ENCODE measurements around the gene TM9SF1. TPM values are rescaled to one million over a fixed set of nuclear protein-coding genes. Genes with fewer than 3 reads are reported as not detected.
A peak's percentile ranks its signal among the peaks of the same experiment; 100 is the strongest.

TM9SF1 gene
- total and polyA plus RNA-seq, 9 of the 15 experiments (the other 6 are each of a cell fraction or from before 2014, with no cell fraction given), result 5.3 to 20.3 (median 11.8) TPM

DNA sequence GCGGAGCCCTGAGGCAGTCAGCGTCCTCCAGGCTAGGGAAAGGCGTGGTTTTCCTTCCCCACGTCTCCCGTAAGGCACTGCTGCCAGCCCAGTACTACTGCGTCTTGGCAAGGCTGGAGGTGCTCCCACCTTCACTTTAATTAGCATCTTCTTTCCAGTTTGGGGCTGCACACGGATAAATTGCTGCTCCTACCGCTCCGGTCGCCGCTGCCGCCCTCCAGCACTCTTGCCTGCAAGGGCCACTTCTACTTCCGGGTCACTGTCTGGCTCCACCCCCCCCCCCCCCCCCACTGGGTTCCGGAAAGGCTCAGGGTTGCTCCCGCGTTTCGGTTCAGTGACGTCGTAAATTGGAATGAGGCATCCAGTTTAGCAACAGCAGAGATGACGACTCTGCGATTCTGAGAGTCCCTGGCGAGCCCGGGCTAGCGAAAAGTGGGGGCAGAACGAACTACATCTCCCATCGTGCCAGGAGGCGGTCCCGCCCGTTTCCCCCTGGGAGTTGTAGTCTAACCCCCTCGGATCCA, 36.9 kb upstream of the TM9SF1 start, which contains the start of gene NEDD8 (continued):
- TF ChIP-seq TCF7 (IDR thresholded peaks at IDR 0.05; ENCODE audit: borderline replicate concordance), result no peak
- no peak for TF ChIP-seq CEBPB (tag; IDR thresholded peaks at IDR 0.05)
- 0 out of 4 replicates have a peak, but pooled peaks of 1 of the 2 experiments have one; percentile 36 for TF ChIP-seq KDM4B (IDR thresholded peaks at IDR 0.05; ENCODE audit: borderline replicate concordance in 2 of 2, low read depth in 1 of 2)
- TF ChIP-seq, protein P1, sequence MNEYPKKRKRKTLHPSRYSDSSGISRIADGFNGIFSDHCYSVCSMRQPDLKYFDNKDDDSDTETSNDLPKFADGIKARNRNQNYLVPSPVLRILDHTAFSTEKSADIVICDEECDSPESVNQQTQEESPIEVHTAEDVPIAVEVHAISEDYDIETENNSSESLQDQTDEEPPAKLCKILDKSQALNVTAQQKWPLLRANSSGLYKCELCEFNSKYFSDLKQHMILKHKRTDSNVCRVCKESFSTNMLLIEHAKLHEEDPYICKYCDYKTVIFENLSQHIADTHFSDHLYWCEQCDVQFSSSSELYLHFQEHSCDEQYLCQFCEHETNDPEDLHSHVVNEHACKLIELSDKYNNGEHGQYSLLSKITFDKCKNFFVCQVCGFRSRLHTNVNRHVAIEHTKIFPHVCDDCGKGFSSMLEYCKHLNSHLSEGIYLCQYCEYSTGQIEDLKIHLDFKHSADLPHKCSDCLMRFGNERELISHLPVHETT (CRISPR knock-in tag; conservative IDR thresholded peaks at IDR 0.05 in 1 of 2, IDR thresholded peaks at IDR 0.05 in 1 of 2), result peak in 1 of 2 experiments; percentile 65; a peak in 1 of 4 replicates
- TF ChIP-seq, protein P2, sequence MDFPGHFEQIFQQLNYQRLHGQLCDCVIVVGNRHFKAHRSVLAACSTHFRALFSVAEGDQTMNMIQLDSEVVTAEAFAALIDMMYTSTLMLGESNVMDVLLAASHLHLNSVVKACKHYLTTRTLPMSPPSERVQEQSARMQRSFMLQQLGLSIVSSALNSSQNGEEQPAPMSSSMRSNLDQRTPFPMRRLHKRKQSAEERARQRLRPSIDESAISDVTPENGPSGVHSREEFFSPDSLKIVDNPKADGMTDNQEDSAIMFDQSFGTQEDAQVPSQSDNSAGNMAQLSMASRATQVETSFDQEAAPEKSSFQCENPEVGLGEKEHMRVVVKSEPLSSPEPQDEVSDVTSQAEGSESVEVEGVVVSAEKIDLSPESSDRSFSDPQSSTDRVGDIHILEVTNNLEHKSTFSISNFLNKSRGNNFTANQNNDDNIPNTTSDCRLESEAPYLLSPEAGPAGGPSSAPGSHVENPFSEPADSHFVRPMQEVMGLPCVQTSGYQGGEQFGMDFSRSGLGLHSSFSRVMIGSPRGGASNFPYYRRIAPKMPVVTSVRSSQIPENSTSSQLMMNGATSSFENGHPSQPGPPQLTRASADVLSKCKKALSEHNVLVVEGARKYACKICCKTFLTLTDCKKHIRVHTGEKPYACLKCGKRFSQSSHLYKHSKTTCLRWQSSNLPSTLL (IDR thresholded peaks at IDR 0.05), result no peak
- no peak for TF ChIP-seq ZSCAN29 (IDR thresholded peaks at IDR 0.05)
- TF ChIP-seq, protein P3, sequence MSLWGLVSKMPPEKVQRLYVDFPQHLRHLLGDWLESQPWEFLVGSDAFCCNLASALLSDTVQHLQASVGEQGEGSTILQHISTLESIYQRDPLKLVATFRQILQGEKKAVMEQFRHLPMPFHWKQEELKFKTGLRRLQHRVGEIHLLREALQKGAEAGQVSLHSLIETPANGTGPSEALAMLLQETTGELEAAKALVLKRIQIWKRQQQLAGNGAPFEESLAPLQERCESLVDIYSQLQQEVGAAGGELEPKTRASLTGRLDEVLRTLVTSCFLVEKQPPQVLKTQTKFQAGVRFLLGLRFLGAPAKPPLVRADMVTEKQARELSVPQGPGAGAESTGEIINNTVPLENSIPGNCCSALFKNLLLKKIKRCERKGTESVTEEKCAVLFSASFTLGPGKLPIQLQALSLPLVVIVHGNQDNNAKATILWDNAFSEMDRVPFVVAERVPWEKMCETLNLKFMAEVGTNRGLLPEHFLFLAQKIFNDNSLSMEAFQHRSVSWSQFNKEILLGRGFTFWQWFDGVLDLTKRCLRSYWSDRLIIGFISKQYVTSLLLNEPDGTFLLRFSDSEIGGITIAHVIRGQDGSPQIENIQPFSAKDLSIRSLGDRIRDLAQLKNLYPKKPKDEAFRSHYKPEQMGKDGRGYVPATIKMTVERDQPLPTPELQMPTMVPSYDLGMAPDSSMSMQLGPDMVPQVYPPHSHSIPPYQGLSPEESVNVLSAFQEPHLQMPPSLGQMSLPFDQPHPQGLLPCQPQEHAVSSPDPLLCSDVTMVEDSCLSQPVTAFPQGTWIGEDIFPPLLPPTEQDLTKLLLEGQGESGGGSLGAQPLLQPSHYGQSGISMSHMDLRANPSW (CRISPR knock-in tag; IDR thresholded peaks at IDR 0.05), result no peak
- TF ChIP-seq, protein P4, sequence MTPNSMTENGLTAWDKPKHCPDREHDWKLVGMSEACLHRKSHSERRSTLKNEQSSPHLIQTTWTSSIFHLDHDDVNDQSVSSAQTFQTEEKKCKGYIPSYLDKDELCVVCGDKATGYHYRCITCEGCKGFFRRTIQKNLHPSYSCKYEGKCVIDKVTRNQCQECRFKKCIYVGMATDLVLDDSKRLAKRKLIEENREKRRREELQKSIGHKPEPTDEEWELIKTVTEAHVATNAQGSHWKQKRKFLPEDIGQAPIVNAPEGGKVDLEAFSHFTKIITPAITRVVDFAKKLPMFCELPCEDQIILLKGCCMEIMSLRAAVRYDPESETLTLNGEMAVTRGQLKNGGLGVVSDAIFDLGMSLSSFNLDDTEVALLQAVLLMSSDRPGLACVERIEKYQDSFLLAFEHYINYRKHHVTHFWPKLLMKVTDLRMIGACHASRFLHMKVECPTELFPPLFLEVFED (CRISPR knock-in tag; conservative IDR thresholded peaks at IDR 0.05), result no peak
- peak in 1 of 2 experiments; percentile 78; a peak in 2 of 4 replicates for TF ChIP-seq HDAC1 (IDR thresholded peaks at IDR 0.05)
- TF ChIP-seq GATA2 (CRISPR knock-in tag; IDR thresholded peaks at IDR 0.05), result no peak
- TF ChIP-seq, protein P5, sequence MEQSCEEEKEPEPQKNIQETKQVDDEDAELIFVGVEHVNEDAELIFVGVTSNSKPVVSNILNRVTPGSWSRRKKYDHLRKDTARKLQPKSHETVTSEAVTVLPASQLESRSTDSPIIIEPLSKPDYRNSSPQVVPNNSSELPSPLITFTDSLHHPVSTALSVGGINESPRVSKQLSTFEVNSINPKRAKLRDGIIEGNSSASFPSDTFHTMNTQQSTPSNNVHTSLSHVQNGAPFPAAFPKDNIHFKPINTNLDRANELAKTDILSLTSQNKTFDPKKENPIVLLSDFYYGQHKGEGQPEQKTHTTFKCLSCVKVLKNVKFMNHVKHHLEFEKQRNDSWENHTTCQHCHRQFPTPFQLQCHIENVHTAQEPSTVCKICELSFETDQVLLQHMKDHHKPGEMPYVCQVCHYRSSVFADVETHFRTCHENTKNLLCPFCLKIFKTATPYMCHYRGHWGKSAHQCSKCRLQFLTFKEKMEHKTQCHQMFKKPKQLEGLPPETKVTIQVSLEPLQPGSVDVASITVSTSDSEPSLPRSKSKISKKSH (CRISPR knock-in tag; IDR thresholded peaks at IDR 0.05), result no peak
- peak; percentile 98 for TF ChIP-seq NR2C1 (IDR thresholded peaks at IDR 0.05)
- TF ChIP-seq NR2C1 (tag; IDR thresholded peaks at IDR 0.05), result peak; percentile 98
- peak; percentile 70 for TF ChIP-seq POLR2A (conservative IDR thresholded peaks at IDR 0.05)
- peak; percentile 77 for TF ChIP-seq CREB1 (IDR thresholded peaks at IDR 0.05)
- peak; percentile 62; the same call in 1 of the 2 replicates for TF ChIP-seq CREB1 (CRISPR knock-in tag; IDR thresholded peaks at IDR 0.05)
- TF ChIP-seq ZNF444 (CRISPR knock-in tag; IDR thresholded peaks at IDR 0.05), result no peak
- no peak for TF ChIP-seq TCF3 (CRISPR knock-in tag; IDR thresholded peaks at IDR 0.05)
